Progenitor cell of endocrine pancreas (in vitro differentiated cells): ENCODE measurements around the gene IDUA. TPM values are rescaled to one million over a fixed set of nuclear protein-coding genes. Genes with fewer than 3 reads are reported as not detected.
A peak's percentile ranks its signal among the peaks of the same experiment; 100 is the strongest.

ENCODE experiments used
- DNase-seq: peaks from one replicate; pipeline ENCODE4 v3.0.0; 2021; ENCODE audit warnings: low spot score; ENCODE audit not compliant: unreplicated experiment
- H3K27ac Mint-ChIP-seq: 2 replicates; pipeline ENCODE4 v1.8.0; 2021; ENCODE audit warnings: mild to moderate bottlenecking, moderate library complexity, mixed read lengths
- H3K27me3 Mint-ChIP-seq: 2 replicates; pipeline ENCODE4 v1.8.0; 2021; ENCODE audit warnings: mixed read lengths
- H3K36me3 Mint-ChIP-seq: 2 replicates; pipeline ENCODE4 v1.8.0; 2022; ENCODE audit warnings: mixed read lengths; ENCODE audit not compliant: insufficient read depth
- H3K4me1 Mint-ChIP-seq: 2 replicates; pipeline ENCODE4 v1.8.0; 2021; ENCODE audit warnings: low read depth, mixed read lengths
- H3K4me3 Mint-ChIP-seq: 2 replicates; pipeline ENCODE4 v1.8.0; 2021; ENCODE audit warnings: low read depth, mild to moderate bottlenecking, moderate library complexity, mixed read lengths
- H3K9me3 Mint-ChIP-seq: 2 replicates; pipeline ENCODE4 v1.8.0; 2021; ENCODE audit warnings: low read depth, mixed read lengths
- total RNA-seq: library from RNA; stranded (reverse); gene quantifications from 2 replicates; pipeline ENCODE4 v1.2.1, GENCODE V29; 2021
- TF ChIP-seq, protein P1 (sequence below): fragments of 200-600 bp; sonication (generic); IDR thresholded peaks from one replicate; pipeline ENCODE4 v1.5.0; 2021; ENCODE audit warnings: antibody characterized with exemption, mild to moderate bottlenecking; ENCODE audit not compliant: unreplicated experiment

The IDUA gene
- total RNA-seq, 1 donor from 2014 or later, result 87.0 TPM

DNA sequence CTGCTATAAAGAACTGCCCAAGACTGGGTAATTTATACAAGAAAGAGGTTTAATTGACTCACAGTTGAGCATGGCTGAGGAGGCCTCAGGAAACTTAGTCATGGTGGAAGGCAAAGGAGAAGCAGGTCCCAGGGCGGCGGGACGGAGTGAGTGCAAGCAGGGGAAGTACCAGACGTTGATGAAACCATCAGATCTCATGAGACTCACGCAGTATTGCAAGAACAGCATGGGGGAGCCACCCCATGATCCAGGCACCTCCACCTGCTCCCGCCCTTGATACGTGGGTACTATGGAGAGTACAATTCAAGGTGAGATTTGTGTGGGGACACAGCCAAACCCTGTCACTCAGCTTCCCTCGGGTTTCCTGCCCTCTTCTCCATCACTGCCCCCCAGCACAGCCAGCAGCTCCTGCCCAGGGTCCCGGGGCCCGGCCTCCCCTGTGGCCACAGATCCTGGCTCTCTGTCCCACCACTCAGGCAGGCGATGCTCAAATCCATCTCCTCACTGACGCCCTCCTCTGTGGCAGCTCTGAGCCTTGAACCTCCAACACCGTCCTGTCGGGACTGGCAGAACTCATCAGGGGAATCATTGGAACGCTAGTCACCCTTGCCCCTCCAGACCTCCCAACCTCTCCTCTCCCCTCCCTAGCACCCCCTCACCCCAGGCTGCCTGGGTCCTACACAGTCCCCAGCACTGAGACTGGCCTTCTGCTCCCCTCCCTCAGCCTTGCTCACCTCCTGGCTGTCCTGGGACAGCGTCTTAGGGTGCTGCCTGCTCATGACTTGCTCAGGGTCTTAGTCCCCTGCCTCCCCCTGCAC is 62.1 kb downstream of the IDUA start:
- H3K27ac Mint-ChIP-seq, result no peak overlapping the region
- no peak for DNase-seq
- no peaks in the 10 kb centered on the region for H3K9me3 Mint-ChIP-seq
- TF ChIP-seq, protein P1, sequence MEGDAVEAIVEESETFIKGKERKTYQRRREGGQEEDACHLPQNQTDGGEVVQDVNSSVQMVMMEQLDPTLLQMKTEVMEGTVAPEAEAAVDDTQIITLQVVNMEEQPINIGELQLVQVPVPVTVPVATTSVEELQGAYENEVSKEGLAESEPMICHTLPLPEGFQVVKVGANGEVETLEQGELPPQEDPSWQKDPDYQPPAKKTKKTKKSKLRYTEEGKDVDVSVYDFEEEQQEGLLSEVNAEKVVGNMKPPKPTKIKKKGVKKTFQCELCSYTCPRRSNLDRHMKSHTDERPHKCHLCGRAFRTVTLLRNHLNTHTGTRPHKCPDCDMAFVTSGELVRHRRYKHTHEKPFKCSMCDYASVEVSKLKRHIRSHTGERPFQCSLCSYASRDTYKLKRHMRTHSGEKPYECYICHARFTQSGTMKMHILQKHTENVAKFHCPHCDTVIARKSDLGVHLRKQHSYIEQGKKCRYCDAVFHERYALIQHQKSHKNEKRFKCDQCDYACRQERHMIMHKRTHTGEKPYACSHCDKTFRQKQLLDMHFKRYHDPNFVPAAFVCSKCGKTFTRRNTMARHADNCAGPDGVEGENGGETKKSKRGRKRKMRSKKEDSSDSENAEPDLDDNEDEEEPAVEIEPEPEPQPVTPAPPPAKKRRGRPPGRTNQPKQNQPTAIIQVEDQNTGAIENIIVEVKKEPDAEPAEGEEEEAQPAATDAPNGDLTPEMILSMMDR, result no peak
- peaks cover 58% of the 10 kb centered on the region for H3K27me3 Mint-ChIP-seq
- H3K4me1 Mint-ChIP-seq, result peaks cover under 1% of the 10 kb centered on the region
- H3K4me3 Mint-ChIP-seq, result no peak overlapping the region
- no peaks in the 10 kb centered on the region for H3K36me3 Mint-ChIP-seq

DNA sequence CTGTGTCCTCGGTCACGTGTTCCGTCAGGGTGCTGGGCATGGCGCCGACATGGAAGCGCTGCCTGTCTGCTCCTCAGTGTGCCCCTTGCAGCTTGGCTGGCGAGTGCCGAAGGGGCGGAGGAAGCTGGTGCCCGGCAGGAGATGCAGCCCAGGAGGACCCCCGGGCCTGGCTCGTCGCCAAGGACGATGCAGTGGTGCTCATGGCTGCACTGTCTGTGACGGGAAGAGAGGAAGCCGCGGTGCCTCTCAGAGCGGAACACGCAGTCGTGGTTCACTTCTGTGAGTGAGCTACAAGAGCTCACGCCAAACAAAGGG is 62.7 kb downstream of the IDUA start:
- TF ChIP-seq, protein P1, result no peak
- no peak for DNase-seq
- H3K36me3 Mint-ChIP-seq, result no peaks in the 10 kb centered on the region
- H3K27me3 Mint-ChIP-seq, result peaks cover 58% of the 10 kb centered on the region
- H3K9me3 Mint-ChIP-seq, result no peaks in the 10 kb centered on the region
- no peaks in the 10 kb centered on the region for H3K4me1 Mint-ChIP-seq
- no peak overlapping the region for H3K27ac Mint-ChIP-seq
- no peak overlapping the region for H3K4me3 Mint-ChIP-seq

DNA sequence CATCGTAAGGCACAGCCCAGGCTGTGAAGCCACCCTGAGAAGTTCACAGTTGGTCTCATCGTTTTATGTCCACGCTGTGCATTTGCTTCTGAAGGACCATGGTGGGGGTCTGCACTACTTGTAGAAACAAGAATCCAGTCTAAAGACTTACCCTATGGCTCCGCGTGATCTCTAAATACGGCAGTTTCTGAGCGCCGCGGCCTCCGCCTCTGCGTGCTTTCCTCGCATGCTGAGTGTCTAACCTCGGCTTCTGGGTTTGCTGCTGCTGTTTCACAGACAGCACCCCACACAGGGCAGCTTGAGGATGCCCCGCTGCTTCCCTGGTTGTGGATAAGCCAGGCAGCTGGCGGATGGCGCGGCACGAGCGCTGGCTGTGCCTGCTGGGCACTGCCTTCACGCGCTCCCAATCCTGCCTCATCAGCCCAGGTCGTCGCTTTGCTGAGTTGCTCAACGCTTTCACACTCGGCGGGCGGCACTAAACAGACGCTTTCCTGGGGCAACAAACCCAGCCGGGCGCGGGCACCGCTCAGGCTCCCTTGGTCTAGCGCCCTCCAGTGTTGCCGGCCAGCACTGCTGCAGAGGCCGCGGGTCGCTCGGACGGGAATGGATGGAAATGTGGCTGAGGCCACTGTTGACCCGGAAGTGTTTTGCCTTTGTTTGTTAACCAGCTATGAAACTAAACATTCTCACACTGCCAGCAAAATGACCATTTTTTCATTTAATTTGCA is 63.8 kb downstream of the IDUA start:
- Mint-ChIP-seq H3K4me3 (no peak overlapping the region), H3K36me3 (no peaks in the 10 kb centered on the region), H3K4me1 (no peaks in the 10 kb centered on the region), H3K9me3 (no peaks in the 10 kb centered on the region), H3K27me3 (peaks cover 57% of the 10 kb centered on the region), H3K27ac (no peak overlapping the region)
- DNase-seq, result no peak
- TF ChIP-seq, protein P1, result peak; percentile 44

DNA sequence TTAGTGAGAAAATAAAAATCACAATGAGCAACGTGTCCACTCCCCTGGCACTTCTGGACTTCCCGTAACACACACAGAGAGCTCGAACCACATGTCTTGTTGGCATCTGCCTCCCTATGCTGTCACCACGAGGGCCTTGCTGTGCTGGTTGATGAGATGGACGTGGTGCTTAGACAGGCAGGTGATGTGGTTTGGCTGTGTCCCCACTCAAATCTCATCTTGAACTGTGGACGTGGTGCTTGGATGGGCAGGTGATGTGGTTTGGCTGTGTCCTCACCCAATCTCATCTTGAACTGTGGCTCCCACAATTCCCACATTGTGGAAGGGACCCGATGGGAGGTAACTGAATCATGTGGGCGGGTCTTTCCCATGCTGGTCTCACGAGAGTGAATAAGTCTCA is 64.6 kb downstream of the IDUA start:
- DNase-seq, result no peak
- H3K4me1 Mint-ChIP-seq, result no peaks in the 10 kb centered on the region
- no peak overlapping the region for H3K27ac Mint-ChIP-seq
- TF ChIP-seq, protein P1, result no peak
- H3K27me3 Mint-ChIP-seq, result peaks cover 66% of the 10 kb centered on the region
- H3K4me3 Mint-ChIP-seq, result no peak overlapping the region
- no peaks in the 10 kb centered on the region for H3K9me3 Mint-ChIP-seq
- H3K36me3 Mint-ChIP-seq, result no peaks in the 10 kb centered on the region

DNA sequence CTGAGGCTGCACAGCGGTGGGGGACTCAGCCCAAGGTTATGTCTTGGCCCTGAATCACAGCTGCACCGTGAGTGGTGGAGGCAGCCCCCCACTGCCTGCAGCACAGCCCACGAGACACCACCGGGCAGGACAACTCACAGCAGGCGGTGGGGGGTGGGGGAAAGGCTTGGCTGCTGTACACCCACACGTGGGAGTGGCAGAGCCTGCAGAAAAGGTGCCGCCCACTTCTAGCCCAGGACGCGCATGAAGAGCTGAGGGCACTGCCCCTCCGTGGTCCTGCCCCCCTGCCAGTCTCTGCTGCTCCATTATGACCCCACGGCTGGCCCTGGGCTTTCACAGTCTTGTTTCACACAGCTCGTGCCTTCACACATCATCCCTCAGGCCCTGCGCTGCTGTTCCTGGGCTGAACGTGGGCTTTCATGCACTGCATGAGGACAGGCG is 65.4 kb downstream of the IDUA start:
- Mint-ChIP-seq H3K9me3 (no peaks in the 10 kb centered on the region), H3K27ac (no peak overlapping the region), H3K27me3 (peaks cover 68% of the 10 kb centered on the region), H3K36me3 (no peaks in the 10 kb centered on the region), H3K4me1 (no peaks in the 10 kb centered on the region), H3K4me3 (no peak overlapping the region)
- no peak for DNase-seq
- TF ChIP-seq, protein P1, result no peak
